ENCODE data around the gene CHD2.
"Not testable (repeated sequence)": the region's sequence is repeated elsewhere in the genome, so short reads cannot be mapped to it uniquely, and the experiment has no call there.

The CHD2 gene

DNA sequence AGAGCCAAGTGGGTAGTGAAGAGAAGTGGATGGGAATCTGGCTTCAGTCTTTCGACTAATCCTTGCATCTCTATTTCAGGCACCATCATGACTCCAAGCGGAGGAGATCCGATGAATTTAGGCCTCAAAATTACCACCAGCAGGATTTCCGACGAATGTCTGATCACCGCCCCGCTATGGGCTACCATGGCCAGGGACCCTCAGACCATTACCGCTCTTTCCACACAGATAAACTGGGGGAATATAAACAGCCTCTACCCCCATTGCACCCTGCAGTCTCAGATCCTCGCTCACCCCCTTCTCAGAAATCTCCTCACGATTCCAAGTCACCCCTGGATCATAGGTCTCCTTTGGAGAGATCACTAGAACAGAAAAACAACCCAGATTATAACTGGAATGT, 124.2 kb downstream of the CHD2 start:
- DNase-seq, result no peak

DNA sequence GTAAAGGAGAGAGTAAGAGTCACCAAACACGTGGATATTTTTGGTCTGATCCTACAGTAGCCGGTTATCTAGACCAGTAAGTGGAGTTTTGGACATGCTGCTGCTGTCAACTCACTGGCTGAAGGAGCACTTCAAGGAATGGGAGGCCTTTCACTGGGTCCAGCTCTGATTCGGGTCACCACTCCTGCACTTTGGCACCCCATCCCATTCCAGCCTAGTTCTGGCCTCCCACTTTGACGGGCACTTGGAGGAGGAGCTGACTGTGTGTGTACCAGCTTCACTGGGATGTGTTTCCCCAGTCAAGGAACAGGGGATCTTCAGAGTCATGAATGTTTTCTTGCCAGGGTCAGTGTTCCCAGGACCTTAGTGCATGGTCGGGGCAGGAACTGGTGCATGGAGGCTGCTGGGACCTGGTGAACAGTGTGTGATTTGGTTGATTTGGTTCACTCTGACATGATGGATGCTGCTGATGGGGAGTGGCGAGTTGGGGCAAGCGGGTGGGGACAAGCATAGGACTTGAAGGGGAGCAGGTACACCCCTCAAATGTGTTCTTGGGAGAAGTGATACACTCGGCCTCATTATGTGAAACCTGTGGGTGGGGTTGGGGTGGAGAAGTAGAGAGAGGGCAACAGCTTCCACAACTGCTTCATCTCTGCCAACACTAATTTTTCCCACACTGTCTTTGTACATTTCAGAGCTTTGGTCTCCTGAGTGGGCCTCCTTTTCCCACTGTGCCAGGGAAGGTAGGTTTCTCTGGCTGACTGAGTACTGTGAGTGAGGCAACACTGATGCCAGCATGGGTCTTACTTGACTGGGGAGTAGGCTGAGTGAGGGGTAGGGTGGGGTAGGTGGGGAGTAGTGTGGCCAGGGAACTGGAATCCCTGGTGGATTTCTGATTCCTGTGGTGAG, 124.8 kb downstream of the CHD2 start:
- DNase-seq, result no peak

DNA sequence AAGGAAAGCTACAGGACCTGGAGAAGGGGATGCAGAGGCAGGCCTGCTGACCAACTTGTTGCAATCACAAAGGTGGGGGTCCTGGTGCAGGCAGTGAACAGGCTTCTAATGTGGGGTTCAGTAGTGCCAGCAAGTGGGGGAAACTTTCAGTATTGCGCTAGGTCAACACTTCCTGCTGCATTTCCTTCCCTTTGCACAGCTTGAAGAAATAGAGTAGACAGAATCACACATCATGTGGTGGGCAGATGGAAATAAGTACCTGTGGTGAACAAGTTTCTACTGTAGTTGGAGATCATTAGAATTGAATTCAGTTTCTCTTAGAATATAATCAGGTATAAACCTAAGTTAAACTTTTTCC, 125.5 kb downstream of the CHD2 start:
- no peak for DNase-seq

DNA sequence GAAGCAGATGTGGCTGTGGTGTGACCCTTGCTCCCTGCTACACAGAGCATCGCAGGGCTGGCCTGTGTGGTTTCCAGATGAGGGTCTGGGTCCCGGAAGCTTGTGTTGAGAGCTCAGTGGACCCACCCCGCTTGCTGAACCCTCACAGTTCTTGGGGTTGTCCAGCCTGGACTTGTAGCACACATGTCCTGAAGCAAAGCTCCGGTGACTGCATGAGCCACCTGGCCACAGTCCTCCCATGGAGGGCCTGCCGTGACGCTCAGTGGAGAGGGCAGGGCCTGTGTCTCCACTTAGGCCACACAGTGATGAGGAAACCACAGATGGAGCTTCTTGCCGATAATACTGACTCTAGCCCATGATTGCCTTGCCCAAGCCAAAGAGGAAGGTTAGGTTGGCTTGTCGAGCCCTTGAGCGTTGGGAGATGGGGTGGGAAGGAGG, 126.3 kb downstream of the CHD2 start:
- DNase-seq, result no peak

- DNase-seq, result no peak
Measured at GRCh38 chr15:93027413-93027812, 127.3 kb downstream of the CHD2 start.

DNA sequence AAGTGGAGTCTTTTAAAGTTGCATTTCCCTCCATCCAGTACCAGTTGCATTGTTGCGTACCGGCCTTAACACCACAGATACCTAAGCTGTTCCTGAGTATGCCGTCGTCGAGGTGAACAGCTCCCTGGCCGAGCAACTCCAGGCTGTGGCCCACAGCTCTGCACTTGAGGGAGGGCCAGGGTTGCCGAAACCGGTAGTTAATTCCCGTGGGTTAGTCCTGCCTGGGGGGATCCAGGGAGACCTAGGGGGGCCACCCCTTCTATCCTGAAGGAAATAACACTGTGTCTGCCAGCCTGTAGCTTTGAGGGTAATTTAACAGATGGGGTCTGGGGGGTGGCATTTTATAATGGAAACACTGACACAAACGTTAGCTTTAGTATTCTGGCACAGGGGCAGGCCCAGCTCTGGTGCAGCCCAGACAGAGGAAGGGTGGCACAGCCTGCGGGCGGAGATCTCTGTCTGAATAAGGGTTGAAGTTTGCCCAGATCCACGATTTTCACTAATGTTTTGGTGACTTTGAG, 128.0 kb downstream of the CHD2 start:
- no peak for DNase-seq

DNA sequence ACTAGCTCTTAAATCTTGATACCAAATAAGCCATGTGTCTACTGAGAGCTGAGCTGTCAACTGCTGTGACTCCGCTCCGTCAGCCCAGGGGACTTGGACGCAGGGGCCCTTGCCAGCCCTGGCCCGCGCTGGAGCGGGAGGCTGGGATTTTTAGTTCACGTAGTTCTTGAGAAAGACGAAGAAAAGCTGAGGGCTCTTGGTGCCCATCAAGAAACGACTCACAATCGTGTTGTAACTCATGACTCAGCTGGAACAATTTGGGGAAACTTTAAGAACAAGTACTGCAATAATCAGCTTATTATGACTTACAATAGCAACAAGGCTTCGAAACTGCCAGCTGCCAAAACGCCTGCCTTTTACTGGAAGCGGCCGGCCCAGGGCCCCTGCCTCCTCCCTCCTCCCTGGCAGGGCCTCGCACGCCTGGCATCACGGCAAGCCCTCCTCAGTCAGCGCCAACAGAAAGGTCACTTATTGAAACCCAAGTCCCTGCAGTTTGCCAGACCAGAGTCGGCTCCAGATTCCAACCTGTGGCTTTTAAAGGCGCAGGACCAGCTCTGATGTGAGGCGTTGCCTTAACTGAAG, 128.6 kb downstream of the CHD2 start:
- no peak for DNase-seq

- no peak for DNase-seq
Measured at GRCh38 chr15:93029214-93029835, 129.2 kb downstream of the CHD2 start.

DNA sequence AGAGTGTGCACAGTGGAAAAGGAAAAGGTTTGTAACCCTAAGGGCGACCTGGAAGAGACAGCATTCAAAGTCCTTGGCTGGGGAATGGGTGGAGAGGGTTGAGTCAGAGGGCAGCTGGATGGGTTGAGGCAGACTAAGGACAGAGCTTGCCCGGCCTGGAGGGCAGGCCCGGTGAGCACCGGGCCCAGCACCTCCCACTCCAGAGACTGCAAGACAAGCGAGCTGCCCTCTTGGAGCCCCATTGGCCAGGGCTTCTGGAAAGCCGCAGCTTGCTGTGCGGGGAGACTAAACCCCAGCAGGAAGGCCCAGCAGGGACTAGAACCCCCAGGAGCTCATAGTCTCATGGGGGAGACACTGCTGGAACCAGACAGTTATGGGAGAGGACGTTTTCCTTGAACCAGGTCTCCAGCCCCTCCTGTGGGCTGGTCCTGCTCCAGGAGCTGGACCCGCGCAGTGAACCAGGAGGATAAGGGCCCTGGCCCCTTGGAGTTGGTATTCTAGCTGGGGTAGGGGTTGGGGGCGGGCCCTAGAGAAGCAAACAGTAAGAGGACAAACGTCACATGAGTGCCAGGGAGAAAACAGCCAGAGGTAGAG, 129.8 kb downstream of the CHD2 start:
- no peak for DNase-seq

DNA sequence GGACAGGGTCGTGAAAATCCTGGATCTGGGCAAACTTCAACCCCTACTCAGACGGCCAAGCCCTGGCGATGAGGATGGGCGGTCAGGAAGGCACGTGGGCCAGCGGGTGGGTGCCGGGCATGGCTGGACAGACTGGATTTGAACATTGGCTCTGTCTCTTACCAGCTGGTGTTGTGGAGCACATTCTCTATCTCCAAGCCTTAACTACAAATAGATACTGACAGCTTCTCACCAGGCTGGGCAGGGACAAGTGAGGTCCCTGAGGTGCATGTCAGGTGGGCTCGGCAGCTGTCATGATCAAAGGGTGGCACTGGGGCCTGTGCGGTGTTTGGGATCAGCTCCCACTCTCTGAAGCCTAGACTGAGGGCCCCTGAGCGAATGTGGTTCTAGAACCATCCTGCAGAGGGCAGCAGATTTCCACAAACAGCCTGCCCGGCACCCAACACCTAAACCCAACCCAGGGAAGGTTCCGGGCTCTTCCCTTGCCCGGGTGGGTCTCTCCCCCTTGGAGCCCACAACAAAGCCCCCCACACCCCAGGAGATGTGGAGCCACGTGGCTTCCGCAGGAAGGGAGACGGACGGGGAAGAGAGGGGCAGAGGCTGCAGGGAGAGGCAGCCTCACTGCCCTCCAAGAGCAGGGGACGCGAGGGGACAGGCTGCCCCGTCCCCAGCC, 130.4 kb downstream of the CHD2 start:
- peak; percentile 70 for DNase-seq

- DNase-seq, result no peak
Measured at GRCh38 chr15:93031103-93031464, 131.0 kb downstream of the CHD2 start.

- DNase-seq, result not testable (repeated sequence)
Measured at GRCh38 chr15:93031557-93032384, 131.6 kb downstream of the CHD2 start.

GRCh38 chr15:93032515-93033206, 132.5 kb downstream of the CHD2 start:
- DNase-seq, result not testable (repeated sequence)

GRCh38 chr15:93033434-93034045, 133.4 kb downstream of the CHD2 start:
- DNase-seq, result no peak

- no peak for DNase-seq
Measured at GRCh38 chr15:93034512-93034911, 134.4 kb downstream of the CHD2 start.

DNA sequence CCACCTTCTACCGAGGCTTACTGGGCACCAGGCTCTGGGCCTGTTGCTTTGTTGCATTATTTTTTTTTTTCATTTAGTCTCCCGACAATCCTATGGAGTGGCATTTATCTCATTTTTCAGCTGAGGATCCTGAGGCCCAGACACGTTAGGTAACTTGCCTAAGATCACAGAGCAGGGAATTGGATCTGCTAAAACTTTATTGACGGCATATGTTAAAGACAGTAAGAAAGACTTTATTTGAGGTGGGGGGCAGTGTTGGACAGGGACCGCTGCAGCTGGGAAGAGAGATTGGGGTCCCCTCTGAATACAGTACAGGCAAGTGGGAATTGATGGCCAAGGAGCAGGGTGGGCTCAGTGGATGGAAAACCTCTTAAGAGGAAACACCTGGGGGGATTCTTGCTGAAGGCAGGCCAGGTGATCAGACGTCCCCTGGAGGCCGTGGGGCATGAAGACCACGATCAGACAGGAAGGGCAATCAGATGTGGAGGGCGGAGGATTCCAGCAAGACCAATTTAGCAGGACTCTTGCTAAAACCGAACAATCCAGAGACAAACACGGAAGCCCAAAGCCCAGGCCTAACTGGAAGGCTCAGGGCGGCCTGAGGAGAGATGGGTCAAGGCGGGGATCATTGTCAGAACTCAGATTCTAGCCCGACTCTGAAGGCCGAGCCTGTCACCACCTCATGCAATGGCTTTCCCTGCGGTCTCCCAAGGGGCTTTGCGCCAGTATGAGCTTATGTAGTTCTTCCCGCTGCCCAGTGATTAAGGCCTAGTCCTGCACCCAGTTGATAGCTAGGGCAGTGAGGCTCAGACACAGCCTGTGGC, 135.2 kb downstream of the CHD2 start:
- DNase-seq, result no peak

DNA sequence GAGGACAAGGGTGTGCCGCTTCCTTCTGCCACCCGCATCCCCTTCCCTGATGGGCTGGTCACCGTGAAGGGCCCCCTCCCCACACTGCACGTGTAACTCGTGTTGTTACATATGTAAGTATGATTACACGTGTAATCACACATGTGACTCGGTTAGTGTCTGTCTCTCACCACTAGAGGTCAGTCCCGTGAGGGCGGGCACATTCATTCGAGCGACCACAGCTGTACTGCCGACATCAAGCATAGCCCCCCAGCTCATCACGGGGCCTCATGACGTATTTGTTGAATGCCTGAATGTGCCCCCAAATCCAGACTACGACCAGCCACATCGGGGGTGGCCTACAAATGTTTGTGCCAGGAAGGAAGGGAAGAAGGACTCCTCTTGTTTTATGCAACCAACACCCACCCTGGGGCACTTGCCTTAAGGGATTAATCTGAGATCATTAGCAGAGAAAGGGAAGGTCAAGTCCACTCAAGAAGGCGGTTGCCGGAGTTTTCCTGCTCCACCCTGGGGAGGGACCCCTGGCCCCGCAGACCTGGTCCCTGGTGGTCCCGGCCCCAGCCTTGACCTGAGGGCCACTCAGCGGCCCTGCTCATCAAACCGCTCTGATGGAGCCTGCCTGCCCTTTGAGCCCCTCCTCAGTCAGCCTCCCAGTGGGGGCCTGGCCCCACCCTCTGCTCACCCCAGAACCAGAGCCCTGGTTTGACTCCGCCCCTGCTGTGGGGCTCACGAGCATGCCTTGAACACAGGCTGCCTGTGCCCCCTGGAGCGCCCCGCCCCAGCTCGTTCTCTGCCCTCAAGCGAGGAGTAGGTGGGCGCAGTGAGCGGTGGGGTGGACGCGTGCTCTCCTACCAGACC, 136.1 kb downstream of the CHD2 start:
- DNase-seq, result peak; percentile 54

DNA sequence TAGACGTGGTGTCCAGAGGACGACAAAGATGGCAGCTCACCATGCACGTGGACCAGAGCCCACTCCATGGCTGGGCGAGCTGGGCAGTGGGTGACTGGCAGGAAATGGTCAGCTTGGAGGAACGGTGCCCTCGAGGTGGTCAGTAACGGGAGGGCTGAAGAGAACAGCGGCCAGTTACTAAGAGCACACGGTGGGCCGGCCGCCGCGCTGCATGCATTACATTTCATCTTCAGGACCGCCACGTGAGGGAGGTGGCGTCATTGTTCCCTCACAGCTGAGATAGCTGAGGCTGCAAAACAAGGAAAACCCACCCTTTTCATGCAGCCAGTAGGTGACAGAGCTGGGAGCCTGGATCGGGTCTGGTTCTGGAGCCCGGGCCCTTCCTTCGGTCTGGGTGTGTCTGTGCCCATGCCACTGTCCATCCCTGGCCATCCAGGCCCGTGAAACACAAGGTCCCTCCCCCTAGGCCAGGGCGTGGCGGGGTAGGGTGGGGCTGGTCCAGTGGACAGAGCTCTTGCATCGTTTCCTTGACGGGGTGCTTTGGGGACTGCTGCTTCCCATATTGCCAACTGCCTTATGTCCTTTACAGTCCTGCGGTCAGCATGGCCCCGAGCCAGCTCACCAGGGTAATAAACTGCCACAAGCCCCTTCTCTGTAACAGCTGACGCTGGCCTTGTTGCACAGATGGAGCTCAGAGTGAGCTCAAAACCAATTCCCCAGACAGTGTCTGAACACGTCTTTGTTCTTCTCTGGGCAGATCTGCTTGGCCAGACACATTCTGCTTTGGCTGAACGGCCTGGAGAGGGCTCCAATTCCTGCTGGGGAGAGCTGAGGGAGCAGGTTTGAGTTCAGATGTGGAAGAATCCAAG, 137.1 kb downstream of the CHD2 start:
- no peak for DNase-seq

Measured in CD4-positive, alpha-beta T cell treated with Interleukin-21 for 1 hour (primary cell).